ENCODE measurements around the gene ABCA4.

- TF ChIP-seq, protein P1, sequence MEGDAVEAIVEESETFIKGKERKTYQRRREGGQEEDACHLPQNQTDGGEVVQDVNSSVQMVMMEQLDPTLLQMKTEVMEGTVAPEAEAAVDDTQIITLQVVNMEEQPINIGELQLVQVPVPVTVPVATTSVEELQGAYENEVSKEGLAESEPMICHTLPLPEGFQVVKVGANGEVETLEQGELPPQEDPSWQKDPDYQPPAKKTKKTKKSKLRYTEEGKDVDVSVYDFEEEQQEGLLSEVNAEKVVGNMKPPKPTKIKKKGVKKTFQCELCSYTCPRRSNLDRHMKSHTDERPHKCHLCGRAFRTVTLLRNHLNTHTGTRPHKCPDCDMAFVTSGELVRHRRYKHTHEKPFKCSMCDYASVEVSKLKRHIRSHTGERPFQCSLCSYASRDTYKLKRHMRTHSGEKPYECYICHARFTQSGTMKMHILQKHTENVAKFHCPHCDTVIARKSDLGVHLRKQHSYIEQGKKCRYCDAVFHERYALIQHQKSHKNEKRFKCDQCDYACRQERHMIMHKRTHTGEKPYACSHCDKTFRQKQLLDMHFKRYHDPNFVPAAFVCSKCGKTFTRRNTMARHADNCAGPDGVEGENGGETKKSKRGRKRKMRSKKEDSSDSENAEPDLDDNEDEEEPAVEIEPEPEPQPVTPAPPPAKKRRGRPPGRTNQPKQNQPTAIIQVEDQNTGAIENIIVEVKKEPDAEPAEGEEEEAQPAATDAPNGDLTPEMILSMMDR (conservative IDR thresholded peaks at IDR 0.05; ENCODE audit: low read depth, low read length): no peak
- no peak for TF ChIP-seq EZH2phosphoT487 (IDR thresholded peaks at IDR 0.05; ENCODE audit: borderline replicate concordance, low read length)
These were observed 114.3 kb downstream of the ABCA4 start for GRCh38 chr1:94006604-94007003.
